Measurements from ENCODE around the gene SLC25A47. TPM values are rescaled to one million over a fixed set of nuclear protein-coding genes. Genes with fewer than 3 reads are reported as not detected.

SLC25A47 gene
- total RNA-seq, 2 donors from 2014 or later = not detected

DNA sequence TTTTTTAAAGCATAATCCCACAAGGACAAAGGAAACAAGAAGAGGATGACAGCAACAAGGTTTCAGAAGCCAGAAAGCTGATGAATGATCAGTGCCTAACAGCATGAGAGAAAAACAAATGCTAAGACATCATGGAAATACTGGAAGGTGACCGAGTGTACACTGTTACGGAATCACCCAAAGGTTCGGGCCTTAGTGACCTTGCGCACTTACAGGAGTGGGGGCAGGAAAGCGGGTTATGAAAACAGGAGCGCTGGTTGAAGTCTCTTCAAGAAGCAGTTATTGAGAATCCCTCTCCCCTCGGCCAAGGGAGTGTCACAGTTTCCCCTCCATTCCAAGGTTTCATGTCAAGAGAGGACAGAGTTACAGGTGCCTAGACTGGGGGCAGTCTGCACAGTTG, 42.6 kb downstream of the SLC25A47 start:
- Mint-ChIP-seq H3K27ac (no peak overlapping the region), H3K4me3 (no peak overlapping the region), H3K36me3 (ENCODE audit: low read depth) (peaks cover 11% of the 10 kb centered on the region), H3K27me3 (no peaks in the 10 kb centered on the region), H3K4me1 (peaks cover 5% of the 10 kb centered on the region)
- DNase-seq (no peak), ATAC-seq (no peak)
- no peaks in the 10 kb centered on the region for H3K9me3 ChIP-seq (ENCODE audit: control insufficient read depth, low read length, poor library complexity, severe bottlenecking)

DNA sequence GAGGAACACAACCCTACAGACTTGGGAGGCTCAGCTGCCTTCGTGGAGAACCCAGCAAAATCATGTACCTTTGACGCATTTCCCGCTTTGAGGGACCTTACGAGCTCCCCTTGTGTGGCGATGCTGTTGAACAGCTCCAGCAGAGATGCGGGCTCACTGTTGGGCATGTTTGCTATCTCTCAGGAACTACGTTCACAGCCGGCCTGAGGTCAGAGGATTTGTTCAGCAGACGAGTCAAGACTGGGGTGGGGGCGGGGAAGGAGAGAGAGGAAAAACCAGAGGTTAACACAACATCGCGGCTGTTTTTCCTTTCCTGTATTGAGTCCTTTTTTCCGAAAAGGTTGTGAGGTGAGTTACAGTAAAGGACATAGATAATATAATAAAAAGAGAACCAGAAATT, 45.9 kb downstream of the SLC25A47 start:
- no peaks in the 10 kb centered on the region for H3K9me3 ChIP-seq (ENCODE audit: control insufficient read depth, low read length, poor library complexity, severe bottlenecking)
- H3K4me3 Mint-ChIP-seq = no peak overlapping the region
- H3K27me3 Mint-ChIP-seq = no peaks in the 10 kb centered on the region
- no peak overlapping the region for H3K27ac Mint-ChIP-seq
- peaks cover 11% of the 10 kb centered on the region for H3K36me3 Mint-ChIP-seq (ENCODE audit: low read depth)
- H3K4me1 Mint-ChIP-seq = peaks cover 10% of the 10 kb centered on the region
- ATAC-seq (no peak), DNase-seq (no peak)

DNA sequence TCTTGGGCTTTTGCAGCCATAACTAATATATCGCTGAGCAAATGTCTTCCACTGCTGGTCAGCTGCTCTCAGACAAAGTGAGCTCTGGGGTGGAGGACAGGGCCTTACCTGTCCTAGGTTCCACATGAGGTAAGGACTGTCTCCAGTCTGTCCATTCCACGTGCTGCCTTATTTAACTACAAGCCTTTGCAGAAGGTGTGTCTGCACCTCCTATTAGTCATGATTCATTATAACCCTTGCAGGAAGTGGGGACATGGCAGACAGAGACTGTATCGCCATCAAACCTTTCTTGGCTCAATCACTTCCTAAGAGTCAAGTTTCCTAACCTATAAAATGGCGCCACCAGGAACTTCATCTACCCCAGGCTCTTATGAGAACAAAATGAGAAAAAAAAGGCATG, 46.9 kb downstream of the SLC25A47 start:
- Mint-ChIP-seq H3K36me3 (ENCODE audit: low read depth) (peaks cover 11% of the 10 kb centered on the region), H3K27me3 (no peaks in the 10 kb centered on the region), H3K4me3 (no peak overlapping the region), H3K4me1 (peaks cover 16% of the 10 kb centered on the region), H3K27ac (no peak overlapping the region)
- ATAC-seq (no peak), DNase-seq (no peak)
- H3K9me3 ChIP-seq (ENCODE audit: control insufficient read depth, low read length, poor library complexity, severe bottlenecking) = no peaks in the 10 kb centered on the region

DNA sequence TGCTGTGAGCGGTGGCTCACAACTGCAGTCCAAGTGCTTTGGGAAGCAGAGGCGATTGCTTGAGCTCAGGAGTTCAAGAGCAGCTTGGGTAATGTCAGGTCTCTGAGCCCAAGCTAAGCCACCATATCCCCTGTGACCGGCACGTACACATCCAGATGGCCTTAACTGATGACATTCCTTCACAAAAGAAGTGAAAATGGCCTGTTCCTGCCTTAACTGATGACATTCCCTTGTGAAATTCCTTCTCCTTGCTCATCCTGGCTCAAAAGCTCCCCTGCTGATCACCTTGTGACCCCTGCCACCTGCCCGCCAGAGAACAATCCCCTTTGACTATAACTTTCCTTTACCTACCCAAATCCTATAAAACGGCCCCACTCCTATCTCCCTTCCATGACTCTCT, 48.6 kb downstream of the SLC25A47 start:
- H3K4me3 Mint-ChIP-seq = no peak overlapping the region
- no peak for ATAC-seq
- no peak overlapping the region for H3K27ac Mint-ChIP-seq
- no peak for DNase-seq
- no peaks in the 10 kb centered on the region for H3K9me3 ChIP-seq (ENCODE audit: control insufficient read depth, low read length, poor library complexity, severe bottlenecking)
- H3K27me3 Mint-ChIP-seq = no peaks in the 10 kb centered on the region
- peaks cover 7% of the 10 kb centered on the region for H3K36me3 Mint-ChIP-seq (ENCODE audit: low read depth)
- H3K4me1 Mint-ChIP-seq = peaks cover 20% of the 10 kb centered on the region

DNA sequence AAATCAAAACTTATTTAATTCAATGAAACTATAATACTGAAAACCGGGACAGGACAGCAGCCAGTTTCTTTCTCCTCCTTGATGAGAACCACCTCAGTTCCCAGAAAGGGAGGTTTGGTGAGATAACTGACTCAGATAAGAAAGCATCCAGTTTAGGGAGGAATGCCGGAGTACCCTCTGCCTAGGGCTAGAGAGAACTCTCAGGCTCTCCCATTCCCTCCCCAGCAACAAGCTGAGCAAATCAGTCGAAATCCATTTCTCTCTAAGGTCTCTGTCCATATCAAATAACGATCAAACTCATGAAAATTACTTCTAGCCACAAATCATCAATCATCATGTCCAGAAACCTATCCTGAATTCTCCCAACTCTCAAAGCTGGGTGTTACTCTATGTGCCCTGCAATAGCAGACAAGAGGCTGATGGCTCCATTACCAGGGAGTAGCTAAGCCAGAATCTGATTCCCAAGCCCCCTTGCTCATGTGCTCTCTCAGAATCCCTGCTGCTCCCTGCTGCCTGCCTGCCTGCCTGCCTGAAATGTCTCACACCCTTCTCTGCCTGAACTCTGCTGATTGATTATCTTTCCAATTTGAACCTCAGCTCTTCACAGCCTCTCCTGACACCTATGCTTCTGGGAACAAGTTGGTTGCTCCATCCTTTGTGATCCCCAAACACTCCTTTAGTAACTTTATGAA, 49.4 kb downstream of the SLC25A47 start:
- H3K9me3 ChIP-seq (ENCODE audit: control insufficient read depth, low read length, poor library complexity, severe bottlenecking) = no peaks in the 10 kb centered on the region
- H3K36me3 Mint-ChIP-seq (ENCODE audit: low read depth) = peaks cover 5% of the 10 kb centered on the region
- H3K27ac Mint-ChIP-seq = peak overlapping the region; percentile 24
- no peak overlapping the region for H3K4me3 Mint-ChIP-seq
- DNase-seq = no peak
- no peaks in the 10 kb centered on the region for H3K27me3 Mint-ChIP-seq
- no peak for ATAC-seq
- H3K4me1 Mint-ChIP-seq = peaks cover 24% of the 10 kb centered on the region

DNA sequence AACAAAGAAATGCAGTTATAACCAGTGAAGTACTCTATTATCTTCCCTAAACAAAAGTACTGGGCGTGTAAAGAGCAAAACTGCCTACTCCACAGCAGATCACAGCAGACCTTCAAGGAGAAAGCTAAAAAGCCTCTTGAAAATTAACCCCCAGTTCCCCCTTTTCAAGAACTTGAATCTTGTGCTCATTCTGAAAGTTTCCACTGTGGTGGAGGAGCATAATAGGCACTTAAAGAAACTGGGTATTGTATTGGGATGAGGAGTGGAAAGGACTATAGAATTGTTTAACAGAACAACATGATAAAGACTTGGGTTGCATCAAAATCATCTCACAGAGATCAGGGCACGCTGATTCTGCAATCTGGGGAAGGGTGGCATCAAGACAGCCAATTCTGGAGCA, 51.1 kb downstream of the SLC25A47 start:
- H3K4me3 Mint-ChIP-seq = peak overlapping the region; percentile 94
- DNase-seq = no peak
- no peaks in the 10 kb centered on the region for H3K36me3 Mint-ChIP-seq (ENCODE audit: low read depth)
- H3K9me3 ChIP-seq (ENCODE audit: control insufficient read depth, low read length, poor library complexity, severe bottlenecking) = no peaks in the 10 kb centered on the region
- peaks cover 28% of the 10 kb centered on the region for H3K4me1 Mint-ChIP-seq
- ATAC-seq = no peak
- peak overlapping the region; percentile 53 for H3K27ac Mint-ChIP-seq
- no peaks in the 10 kb centered on the region for H3K27me3 Mint-ChIP-seq

DNA sequence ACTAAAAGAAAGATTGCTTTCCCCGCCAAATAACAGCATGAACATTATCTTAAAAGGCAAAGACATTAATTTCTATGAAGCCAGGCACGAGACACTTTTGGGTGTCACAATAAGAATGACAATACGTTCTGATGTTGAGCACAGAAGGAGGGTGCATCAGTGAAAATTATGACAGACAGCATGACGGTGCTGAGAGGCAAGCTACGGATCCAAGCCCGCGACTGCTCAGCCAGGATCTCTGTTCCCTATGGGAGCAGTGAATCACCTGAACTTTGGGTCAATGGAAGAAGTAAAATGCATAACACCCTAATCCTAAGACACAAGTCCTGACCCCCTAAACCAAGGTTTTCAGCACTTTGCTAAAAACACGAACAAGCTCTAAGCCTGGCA, 51.7 kb downstream of the SLC25A47 start:
- ATAC-seq = no peak
- H3K36me3 Mint-ChIP-seq (ENCODE audit: low read depth) = no peaks in the 10 kb centered on the region
- H3K27me3 Mint-ChIP-seq = no peaks in the 10 kb centered on the region

DNA sequence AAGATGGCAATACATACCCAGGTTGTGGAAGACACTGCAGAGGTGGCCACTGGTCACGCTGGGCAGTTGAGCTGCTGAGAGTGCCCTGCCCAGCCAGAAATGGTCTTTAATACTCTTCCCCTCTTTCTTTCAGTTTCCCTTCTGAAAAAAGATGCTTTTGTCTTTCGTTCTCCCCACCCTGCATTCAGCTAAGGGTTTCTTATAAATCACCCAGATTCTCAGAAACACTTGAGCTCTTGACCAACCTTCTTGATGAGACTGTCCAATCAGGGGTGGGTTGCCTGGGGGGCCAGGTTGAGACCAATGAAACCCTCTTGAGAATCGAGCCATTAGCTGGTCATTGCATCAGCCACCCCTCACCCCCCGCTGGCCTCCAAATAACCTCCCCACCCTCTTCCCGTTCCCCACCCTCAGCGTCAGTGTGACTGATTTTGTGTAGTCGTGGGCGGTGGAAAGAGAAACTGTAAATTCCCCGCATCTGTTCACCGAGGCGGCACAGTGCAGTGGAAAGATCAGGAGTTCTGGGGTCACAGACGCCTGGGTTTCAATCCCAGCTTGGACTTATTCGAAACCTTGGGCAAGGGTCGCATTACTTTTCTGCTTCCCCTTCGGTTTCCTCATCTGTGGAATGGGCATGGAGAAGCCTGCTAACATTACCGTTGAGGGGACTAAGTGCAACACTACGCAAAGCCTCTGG, 52.3 kb downstream of the SLC25A47 start:
- Mint-ChIP-seq H3K27me3 (no peaks in the 10 kb centered on the region), H3K36me3 (ENCODE audit: low read depth) (no peaks in the 10 kb centered on the region), H3K4me3 (peak overlapping the region; percentile 94), H3K4me1 (peaks cover 28% of the 10 kb centered on the region), H3K27ac (peak overlapping the region; percentile 95)
- peak; percentile 20 for ATAC-seq
- H3K9me3 ChIP-seq (ENCODE audit: control insufficient read depth, low read length, poor library complexity, severe bottlenecking) = no peaks in the 10 kb centered on the region
- DNase-seq = no peak

More for the DNA sequence above, 51.7 kb downstream of the SLC25A47 start:
- no peaks in the 10 kb centered on the region for H3K9me3 ChIP-seq (ENCODE audit: control insufficient read depth, low read length, poor library complexity, severe bottlenecking)
- peak overlapping the region; percentile 95 for H3K27ac Mint-ChIP-seq
- no peak for DNase-seq
- H3K4me3 Mint-ChIP-seq = peak overlapping the region; percentile 94
- H3K4me1 Mint-ChIP-seq = peaks cover 28% of the 10 kb centered on the region

DNA sequence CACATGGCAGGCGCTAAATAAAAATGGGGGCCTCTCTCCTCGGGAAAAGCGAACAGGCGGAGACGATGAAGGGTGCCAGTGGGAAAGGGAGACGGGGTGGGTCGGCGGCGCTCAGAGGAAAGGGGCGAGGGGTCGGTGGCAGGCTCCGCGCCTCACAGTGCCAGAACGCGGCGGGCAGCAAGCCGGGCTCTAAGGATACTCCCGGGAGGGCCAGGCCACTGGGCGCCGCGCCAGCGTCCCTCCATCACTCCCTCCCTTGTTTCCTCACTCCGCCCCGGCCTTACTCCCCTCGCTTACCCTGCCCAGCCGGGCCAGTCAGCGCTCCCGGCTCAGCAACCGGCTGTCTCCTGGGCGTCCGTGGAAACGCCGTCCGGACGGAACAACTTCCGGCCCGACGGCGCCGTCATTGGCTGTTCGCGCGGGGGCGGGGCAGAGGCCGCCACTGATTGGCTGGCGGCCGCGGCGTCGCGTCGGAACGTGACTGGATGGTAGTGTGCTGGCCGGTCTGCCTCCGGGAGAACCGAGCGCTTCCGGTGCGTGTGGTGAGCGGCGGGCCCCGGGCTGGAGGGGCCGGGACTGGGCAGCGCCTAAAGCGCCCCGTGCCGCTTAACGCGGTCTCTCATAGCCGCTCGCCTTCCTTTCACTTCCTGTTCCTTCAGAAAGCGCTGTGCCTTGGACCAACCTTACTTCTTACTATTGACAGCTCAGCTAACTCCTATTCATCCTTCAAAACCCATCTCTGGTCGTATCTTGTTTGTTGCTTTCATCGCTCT, 53.0 kb downstream of the SLC25A47 start, which contains the start of gene WDR25:
WDR25 (plus strand) TSS at position 523 of the 773 bp plus-strand sequence.
- Mint-ChIP-seq H3K27me3 (no peaks in the 10 kb centered on the region), H3K36me3 (ENCODE audit: low read depth) (no peaks in the 10 kb centered on the region), H3K4me1 (peaks cover 28% of the 10 kb centered on the region), H3K27ac (peak within 1 kb of the TSS; percentile 95), H3K4me3 (peak within 1 kb of the TSS; percentile 94)
- H3K9me3 ChIP-seq (ENCODE audit: control insufficient read depth, low read length, poor library complexity, severe bottlenecking) = no peaks in the 10 kb centered on the region
- DNase-seq (peak; percentile 89 to 93 (median 91)), ATAC-seq (peak; percentile 93)

DNA sequence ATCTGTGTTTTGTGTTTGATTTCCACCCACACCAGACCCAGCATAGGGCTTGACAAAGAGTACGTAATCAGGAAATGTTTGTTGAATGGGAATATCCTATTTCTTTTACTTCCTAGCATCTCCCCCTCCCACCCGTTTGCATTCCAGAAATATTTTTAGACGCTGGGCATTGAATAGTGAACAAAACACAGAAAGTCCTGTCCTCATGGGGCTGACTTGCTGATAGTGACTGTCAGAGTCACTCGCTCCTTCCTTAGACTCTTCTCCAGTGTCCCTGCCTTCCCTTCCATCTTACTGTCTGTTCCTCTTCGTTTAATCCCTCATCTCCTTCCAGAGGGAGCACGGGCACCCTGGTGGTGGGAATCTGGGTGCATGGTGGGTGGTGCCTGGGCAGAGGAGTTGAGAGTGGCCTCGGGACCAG, 53.6 kb downstream of the SLC25A47 start:
- Mint-ChIP-seq H3K4me1 (peaks cover 28% of the 10 kb centered on the region), H3K27ac (peak overlapping the region; percentile 95), H3K27me3 (no peaks in the 10 kb centered on the region), H3K4me3 (peak overlapping the region; percentile 94), H3K36me3 (ENCODE audit: low read depth) (no peaks in the 10 kb centered on the region)
- H3K9me3 ChIP-seq (ENCODE audit: control insufficient read depth, low read length, poor library complexity, severe bottlenecking) = no peaks in the 10 kb centered on the region
- ATAC-seq (no peak), DNase-seq (no peak)

Other genes with a start within 250 kb of the SLC25A47 start
- under 1 TPM in 1 of 2 donors, not detected in 1; 0.30 TPM for gene DEGS2, start 163.7 kb upstream of the SLC25A47 start, total RNA-seq
- 10 to 100 TPM; 75.5 to 77.9 TPM for gene YY1, start 84.2 kb upstream of the SLC25A47 start, total RNA-seq
- 1 to 10 TPM; 3.7 to 5.9 TPM for gene SLC25A29, start 16.9 kb upstream of the SLC25A47 start, total RNA-seq
- 1 to 10 TPM; 5.7 to 6.5 TPM for gene WDR25, start 53.1 kb downstream of the SLC25A47 start, total RNA-seq